Neural progenitor cell (in vitro differentiated cells): ENCODE measurements around the gene DNAJB2.

Experiments used
- EZH2 ChIP-seq: fragments of 200-600 bp; sonication (generic); IDR thresholded peaks from 2 replicates; pipeline ENCODE4 v1.6.1; 2017; ENCODE audit warnings: antibody characterized with exemption, mild to moderate bottlenecking, moderate library complexity
- EZH2phosphoT487 ChIP-seq: fragments of 200-600 bp; sonication (generic); IDR thresholded peaks from 2 replicates; pipeline ENCODE4 v1.6.1; 2017; ENCODE audit warnings: antibody characterized with exemption
- TF ChIP-seq, protein P1 (sequence below): fragments of 200-600 bp; sonication (generic); IDR thresholded peaks from 2 replicates; pipeline ENCODE4 v1.5.1; 2017; ENCODE audit warnings: antibody characterized with exemption, mild to moderate bottlenecking

DNA sequence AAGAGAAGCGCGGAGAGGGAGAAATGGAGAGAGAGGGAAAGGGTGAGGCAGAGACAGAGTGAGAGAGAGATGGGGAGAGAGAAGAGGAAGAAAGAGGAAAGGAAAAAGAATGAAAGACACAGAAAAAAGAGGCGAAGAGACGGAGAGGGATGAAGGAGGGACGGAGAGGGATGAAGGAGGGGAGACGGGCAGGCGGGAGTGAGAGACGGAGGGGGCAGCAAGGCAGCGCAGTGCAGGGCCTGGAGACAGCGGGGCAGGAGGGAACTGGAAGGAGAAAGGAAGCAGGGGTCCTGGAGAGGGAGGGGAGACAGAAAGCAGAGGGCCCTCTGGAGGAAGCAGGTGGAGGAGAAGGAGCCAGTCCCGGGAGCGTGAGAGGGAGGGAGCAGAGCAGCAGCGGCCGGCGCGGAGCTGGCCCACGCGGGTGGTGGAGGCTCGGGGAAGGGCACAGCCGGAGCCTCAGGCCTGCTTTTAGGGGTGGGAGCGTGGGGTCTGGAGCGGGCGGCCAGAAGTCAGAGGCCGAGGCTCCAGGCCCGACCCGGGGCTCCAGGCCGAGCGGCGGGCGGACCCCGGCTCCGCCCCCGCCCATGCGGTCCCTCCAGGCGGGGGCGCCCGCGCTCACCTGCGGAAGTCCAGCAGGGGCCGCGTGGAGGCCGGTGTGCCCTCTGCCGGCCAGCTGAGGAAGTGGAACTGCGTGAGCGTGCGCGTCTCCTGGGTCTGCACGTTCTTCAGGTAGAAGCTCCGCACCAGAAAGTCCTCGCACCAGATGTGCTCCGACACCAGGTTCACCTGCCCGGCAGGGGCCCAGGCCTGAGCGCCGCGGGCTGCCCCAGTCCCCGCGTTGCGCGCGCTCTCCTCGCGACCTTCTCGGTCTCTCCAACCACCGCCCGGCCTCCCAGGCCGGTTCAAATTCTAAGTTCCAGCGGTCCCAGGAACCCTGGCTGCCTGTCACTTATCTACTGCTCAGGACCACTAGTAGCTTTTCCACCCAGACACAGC is 15.5 kb downstream of the DNAJB2 start:
- TF ChIP-seq, protein P1, sequence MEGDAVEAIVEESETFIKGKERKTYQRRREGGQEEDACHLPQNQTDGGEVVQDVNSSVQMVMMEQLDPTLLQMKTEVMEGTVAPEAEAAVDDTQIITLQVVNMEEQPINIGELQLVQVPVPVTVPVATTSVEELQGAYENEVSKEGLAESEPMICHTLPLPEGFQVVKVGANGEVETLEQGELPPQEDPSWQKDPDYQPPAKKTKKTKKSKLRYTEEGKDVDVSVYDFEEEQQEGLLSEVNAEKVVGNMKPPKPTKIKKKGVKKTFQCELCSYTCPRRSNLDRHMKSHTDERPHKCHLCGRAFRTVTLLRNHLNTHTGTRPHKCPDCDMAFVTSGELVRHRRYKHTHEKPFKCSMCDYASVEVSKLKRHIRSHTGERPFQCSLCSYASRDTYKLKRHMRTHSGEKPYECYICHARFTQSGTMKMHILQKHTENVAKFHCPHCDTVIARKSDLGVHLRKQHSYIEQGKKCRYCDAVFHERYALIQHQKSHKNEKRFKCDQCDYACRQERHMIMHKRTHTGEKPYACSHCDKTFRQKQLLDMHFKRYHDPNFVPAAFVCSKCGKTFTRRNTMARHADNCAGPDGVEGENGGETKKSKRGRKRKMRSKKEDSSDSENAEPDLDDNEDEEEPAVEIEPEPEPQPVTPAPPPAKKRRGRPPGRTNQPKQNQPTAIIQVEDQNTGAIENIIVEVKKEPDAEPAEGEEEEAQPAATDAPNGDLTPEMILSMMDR: peak; percentile 82
- TF ChIP-seq EZH2 (no peak), EZH2phosphoT487 (no peak)
